ENCODE measurements around the gene FAM167B.

DNA sequence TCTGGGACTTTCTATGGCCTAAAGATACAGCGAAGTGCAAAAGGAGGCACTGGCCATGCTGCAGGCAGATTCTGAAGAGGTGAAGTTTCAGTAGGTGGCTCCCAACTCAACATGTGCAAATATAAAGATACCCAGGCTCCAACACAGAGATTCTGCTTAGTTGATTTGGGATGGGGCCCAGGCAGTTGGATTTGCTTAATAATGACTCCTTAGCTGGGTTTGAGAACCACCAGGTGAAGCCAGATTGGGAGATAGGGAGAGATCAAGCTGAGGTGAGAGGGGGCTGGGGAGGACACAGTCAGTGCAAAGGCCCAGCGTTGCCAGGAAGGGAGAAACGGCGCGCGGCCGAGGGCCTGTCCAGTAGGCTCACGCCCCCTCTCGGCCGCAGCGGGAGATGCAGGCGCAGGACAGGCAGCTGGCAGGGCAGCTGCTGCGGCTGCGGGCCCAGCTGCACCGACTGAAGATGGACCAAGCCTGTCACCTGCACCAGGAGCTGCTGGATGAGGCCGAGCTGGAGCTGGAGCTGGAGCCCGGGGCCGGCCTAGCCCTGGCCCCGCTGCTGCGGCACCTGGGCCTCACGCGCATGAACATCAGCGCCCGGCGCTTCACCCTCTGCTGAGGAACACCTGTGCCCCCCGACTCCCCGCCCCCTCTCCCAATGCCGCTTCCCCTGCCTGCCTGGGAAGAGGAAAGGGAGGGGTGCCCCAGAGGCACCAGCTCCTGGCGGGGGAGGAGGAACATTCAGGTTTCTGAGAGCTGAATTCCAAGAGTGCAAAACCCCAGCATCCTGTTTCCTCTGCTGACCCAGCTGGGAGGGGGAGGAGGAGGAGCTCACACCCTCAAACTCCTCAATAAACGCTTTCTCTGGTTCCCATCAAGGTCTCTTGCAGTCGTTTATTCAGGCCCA lies 1.2 kb downstream of the FAM167B start:
- TF ChIP-seq, protein P1, sequence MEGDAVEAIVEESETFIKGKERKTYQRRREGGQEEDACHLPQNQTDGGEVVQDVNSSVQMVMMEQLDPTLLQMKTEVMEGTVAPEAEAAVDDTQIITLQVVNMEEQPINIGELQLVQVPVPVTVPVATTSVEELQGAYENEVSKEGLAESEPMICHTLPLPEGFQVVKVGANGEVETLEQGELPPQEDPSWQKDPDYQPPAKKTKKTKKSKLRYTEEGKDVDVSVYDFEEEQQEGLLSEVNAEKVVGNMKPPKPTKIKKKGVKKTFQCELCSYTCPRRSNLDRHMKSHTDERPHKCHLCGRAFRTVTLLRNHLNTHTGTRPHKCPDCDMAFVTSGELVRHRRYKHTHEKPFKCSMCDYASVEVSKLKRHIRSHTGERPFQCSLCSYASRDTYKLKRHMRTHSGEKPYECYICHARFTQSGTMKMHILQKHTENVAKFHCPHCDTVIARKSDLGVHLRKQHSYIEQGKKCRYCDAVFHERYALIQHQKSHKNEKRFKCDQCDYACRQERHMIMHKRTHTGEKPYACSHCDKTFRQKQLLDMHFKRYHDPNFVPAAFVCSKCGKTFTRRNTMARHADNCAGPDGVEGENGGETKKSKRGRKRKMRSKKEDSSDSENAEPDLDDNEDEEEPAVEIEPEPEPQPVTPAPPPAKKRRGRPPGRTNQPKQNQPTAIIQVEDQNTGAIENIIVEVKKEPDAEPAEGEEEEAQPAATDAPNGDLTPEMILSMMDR (IDR thresholded peaks at IDR 0.05), result peak; percentile 90
- TF ChIP-seq EZH2 (IDR thresholded peaks at IDR 0.05; ENCODE audit: borderline replicate concordance, insufficient read depth, low read depth, low read length, poor library complexity, severe bottlenecking), result no peak

Data from B cell (primary cell).